Prostate gland (tissue), 2 donors: ENCODE data around the gene PRKD1.
A peak's percentile ranks its signal among the peaks of the same experiment; 100 is the strongest.

ENCODE experiments used
- POLR2A ChIP-seq: fragments of 450-650 bp; IDR thresholded peaks from one replicate; pipeline ENCODE4 v1.6.1; 2016; ENCODE audit warnings: antibody characterized with exemption, mild to moderate bottlenecking
- TF ChIP-seq, protein P1 (sequence below), 4 experiments: fragments of 200-600 bp in 2 of 4; fragments of 450-650 bp in 2 of 4; sonication (generic) in 2 of 4; IDR thresholded peaks; 1 replicate in 3 of 4; 2 replicates in 1 of 4; pipeline ENCODE4 v1.5.1; 2016 to 2019; ENCODE audit warnings: antibody characterized with exemption in 4 of 4, mild to moderate bottlenecking in 2 of 4, moderate library complexity in 2 of 4

DNA sequence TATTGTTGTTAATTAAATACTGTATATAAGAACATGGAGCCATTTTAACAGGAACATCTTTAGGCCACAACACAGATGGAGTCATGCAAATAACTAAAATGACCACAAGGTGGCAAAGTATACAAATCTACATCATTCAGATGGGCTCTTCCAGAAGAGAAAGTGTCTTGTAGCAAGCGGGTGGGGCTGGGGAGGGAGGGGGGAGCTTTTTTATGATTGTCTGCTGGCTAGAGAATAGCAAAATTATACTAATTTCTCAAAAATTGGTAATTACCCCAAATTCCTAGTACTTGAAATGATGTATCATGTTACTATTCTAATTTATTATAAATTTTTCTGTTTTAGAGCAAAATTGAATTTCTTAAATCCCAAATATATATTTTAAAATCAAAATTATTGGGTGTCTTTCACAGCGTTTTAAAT is 378.7 kb downstream of the PRKD1 start:
- no peak for TF ChIP-seq POLR2A
- TF ChIP-seq, protein P1, sequence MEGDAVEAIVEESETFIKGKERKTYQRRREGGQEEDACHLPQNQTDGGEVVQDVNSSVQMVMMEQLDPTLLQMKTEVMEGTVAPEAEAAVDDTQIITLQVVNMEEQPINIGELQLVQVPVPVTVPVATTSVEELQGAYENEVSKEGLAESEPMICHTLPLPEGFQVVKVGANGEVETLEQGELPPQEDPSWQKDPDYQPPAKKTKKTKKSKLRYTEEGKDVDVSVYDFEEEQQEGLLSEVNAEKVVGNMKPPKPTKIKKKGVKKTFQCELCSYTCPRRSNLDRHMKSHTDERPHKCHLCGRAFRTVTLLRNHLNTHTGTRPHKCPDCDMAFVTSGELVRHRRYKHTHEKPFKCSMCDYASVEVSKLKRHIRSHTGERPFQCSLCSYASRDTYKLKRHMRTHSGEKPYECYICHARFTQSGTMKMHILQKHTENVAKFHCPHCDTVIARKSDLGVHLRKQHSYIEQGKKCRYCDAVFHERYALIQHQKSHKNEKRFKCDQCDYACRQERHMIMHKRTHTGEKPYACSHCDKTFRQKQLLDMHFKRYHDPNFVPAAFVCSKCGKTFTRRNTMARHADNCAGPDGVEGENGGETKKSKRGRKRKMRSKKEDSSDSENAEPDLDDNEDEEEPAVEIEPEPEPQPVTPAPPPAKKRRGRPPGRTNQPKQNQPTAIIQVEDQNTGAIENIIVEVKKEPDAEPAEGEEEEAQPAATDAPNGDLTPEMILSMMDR (IDR thresholded peaks at IDR 0.05) = peak in 3 of 4 experiments; percentile 60 to 78 (median 69)
